HepG2 (cell line): ENCODE measurements around the gene TOGARAM1. TPM values are rescaled to one million over a fixed set of nuclear protein-coding genes. Genes with fewer than 3 reads are reported as not detected.

ENCODE experiments used
- ADNP ChIP-seq: sonication (generic); formaldehyde crosslinking; IDR thresholded peaks from 2 replicates; pipeline ENCODE4 v1.4.0; 2020; ENCODE audit warnings: missing genetic modification reagents
- CREM ChIP-seq, 2 experiments: sonication (generic) in 1 of 2; formaldehyde crosslinking in 1 of 2; IDR thresholded peaks; 2 replicates each; pipeline versions ENCODE4 v1.4.0 to v1.6.1; 2016 to 2020; ENCODE audit warnings: antibody characterized with exemption in 1 of 2, mild to moderate bottlenecking in 1 of 2, missing genetic modification reagents in 1 of 2
- EHMT2 ChIP-seq: fragments of 200-600 bp; sonication (generic); IDR thresholded peaks from 2 replicates; pipeline ENCODE4 v1.7.0; 2017; ENCODE audit warnings: antibody characterized with exemption, low read depth, low read length, borderline replicate concordance
- FOSL1 ChIP-seq: sonication (generic); formaldehyde crosslinking; IDR thresholded peaks from 2 replicates; pipeline ENCODE4 v1.9.0; 2021; ENCODE audit warnings: missing genetic modification reagents, borderline replicate concordance
- HDAC1 ChIP-seq: sonication (generic); formaldehyde crosslinking; IDR thresholded peaks from 2 replicates; pipeline ENCODE4 v1.5.1; 2020; ENCODE audit warnings: mild to moderate bottlenecking, missing genetic modification reagents
- HMG20B ChIP-seq: conservative IDR thresholded peaks from 2 replicates; pipeline ENCODE4 v1.6.1; 2016; ENCODE audit warnings: missing genetic modification reagents, missing compliant biosample characterization
- HNRNPL ChIP-seq: fragments of 200-400 bp; formaldehyde crosslinking; IDR thresholded peaks from 2 replicates; pipeline ENCODE4 v1.6.1; 2017; ENCODE audit warnings: mild to moderate bottlenecking, low read depth, low read length
- JARID2 ChIP-seq: sonication (generic); formaldehyde crosslinking; IDR thresholded peaks from 2 replicates; pipeline ENCODE4 v1.8.1; 2023; ENCODE audit warnings: missing genetic modification reagents, inconsistent platforms; ENCODE audit not compliant: insufficient replicate concordance
- JUN ChIP-seq: sonication (generic); formaldehyde crosslinking; IDR thresholded peaks from 2 replicates; pipeline ENCODE4 v1.4.0; 2020; ENCODE audit warnings: mild to moderate bottlenecking, missing genetic modification reagents
- NPAS2 ChIP-seq: sonication (generic); formaldehyde crosslinking; IDR thresholded peaks from 2 replicates; pipeline ENCODE4 v1.8.0; 2022; ENCODE audit warnings: mild to moderate bottlenecking, missing genetic modification reagents, borderline replicate concordance
- NR2F6 ChIP-seq, 2 experiments: IDR thresholded peaks; 2 replicates each; pipeline ENCODE4 v1.6.1; 2016; ENCODE audit warnings: antibody characterized with exemption in 1 of 2, mild to moderate bottlenecking in 1 of 2
- SALL1 ChIP-seq: sonication (generic); formaldehyde crosslinking; IDR thresholded peaks from 2 replicates; pipeline ENCODE4 v1.8.0; 2022; ENCODE audit warnings: mild to moderate bottlenecking, missing genetic modification reagents
- SMARCE1 ChIP-seq: fragments of 450-650 bp; IDR thresholded peaks from 2 replicates; pipeline ENCODE4 v1.6.1; 2017; ENCODE audit warnings: borderline replicate concordance
- WIZ ChIP-seq: sonication (generic); formaldehyde crosslinking; IDR thresholded peaks from 2 replicates; pipeline ENCODE4 v1.5.1; 2020; ENCODE audit warnings: mild to moderate bottlenecking, missing genetic modification reagents
- ZBTB8A ChIP-seq: sonication (generic); formaldehyde crosslinking; IDR thresholded peaks from 2 replicates; pipeline ENCODE4 v1.4.0; 2020; ENCODE audit warnings: mild to moderate bottlenecking, low read depth, missing genetic modification reagents, borderline replicate concordance
- ZNF282 ChIP-seq: fragments of 450-650 bp; IDR thresholded peaks from 2 replicates; pipeline ENCODE4 v1.6.1; 2018; ENCODE audit not compliant: partially characterized antibody
- ZNF460 ChIP-seq: sonication (generic); formaldehyde crosslinking; IDR thresholded peaks from 2 replicates; pipeline ENCODE4 v1.5.1; 2020; ENCODE audit warnings: missing genetic modification reagents, mild to moderate bottlenecking, borderline replicate concordance
- ZNF546 ChIP-seq: sonication (generic); formaldehyde crosslinking; conservative IDR thresholded peaks from 2 replicates; pipeline ENCODE4 v1.8.1; 2023; ENCODE audit warnings: mild to moderate bottlenecking, missing genetic modification reagents
- ZNF572 ChIP-seq: sonication (generic); formaldehyde crosslinking; IDR thresholded peaks from 2 replicates; pipeline ENCODE4 v1.5.1; 2020; ENCODE audit warnings: mild to moderate bottlenecking, missing genetic modification reagents
- ZNF768 ChIP-seq: sonication (generic); formaldehyde crosslinking; IDR thresholded peaks from 2 replicates; pipeline ENCODE4 v1.4.0; 2020; ENCODE audit warnings: missing genetic modification reagents
- ZNF879 ChIP-seq: sonication (generic); formaldehyde crosslinking; IDR thresholded peaks from 2 replicates; pipeline ENCODE4 v1.8.1; 2023; ENCODE audit warnings: missing genetic modification reagents
- polyA plus RNA-seq, 8 experiments: library from polyadenylated mRNA; depleted of rRNA in 3 of 8; stranded (reverse) in 7 of 8; unstranded in 1 of 8; fragments of >200 nt; fragmentation: Illumina TruSeq in 4 of 8; extraction: Trizol in 4 of 8; gene quantifications; 2 replicates each; pipeline versions ENCODE4 v1.2.1 to v1.2.3, GENCODE V29; 2011 to 2016; ENCODE audit warnings: low read depth in 4 of 8, missing spikeins in 1 of 8, mixed read lengths in 1 of 8; ENCODE audit not compliant: insufficient read depth in 1 of 8
- total RNA-seq, 5 experiments: library from RNA; depleted of rRNA; stranded (reverse); fragments of >200 nt; fragmentation: Illumina TruSeq; extraction: Trizol; gene quantifications; 2 replicates each; pipeline ENCODE4 v1.2.3, GENCODE V29; 2016; ENCODE audit warnings: low read depth in 1 of 5
- TF ChIP-seq, protein P1 (sequence below): sonication (generic); formaldehyde crosslinking; IDR thresholded peaks from 2 replicates; pipeline ENCODE4 v1.5.1; 2020; ENCODE audit warnings: mild to moderate bottlenecking, missing genetic modification reagents, borderline replicate concordance
- TF ChIP-seq, protein P2 (sequence below): sonication (generic); IDR thresholded peaks from 2 replicates; pipeline ENCODE4 v1.6.1; 2016; ENCODE audit warnings: low read depth, borderline replicate concordance
- TF ChIP-seq, protein P3 (sequence below): sonication (generic); formaldehyde crosslinking; conservative IDR thresholded peaks from 2 replicates; pipeline ENCODE4 v1.8.1; 2023; ENCODE audit warnings: missing genetic modification reagents

The TOGARAM1 gene
- total and polyA plus RNA-seq, 2 of the 13 experiments (the other 11 are each of a cell fraction or from before 2014, with no cell fraction given) = 5.6 to 9.8 TPM

DNA sequence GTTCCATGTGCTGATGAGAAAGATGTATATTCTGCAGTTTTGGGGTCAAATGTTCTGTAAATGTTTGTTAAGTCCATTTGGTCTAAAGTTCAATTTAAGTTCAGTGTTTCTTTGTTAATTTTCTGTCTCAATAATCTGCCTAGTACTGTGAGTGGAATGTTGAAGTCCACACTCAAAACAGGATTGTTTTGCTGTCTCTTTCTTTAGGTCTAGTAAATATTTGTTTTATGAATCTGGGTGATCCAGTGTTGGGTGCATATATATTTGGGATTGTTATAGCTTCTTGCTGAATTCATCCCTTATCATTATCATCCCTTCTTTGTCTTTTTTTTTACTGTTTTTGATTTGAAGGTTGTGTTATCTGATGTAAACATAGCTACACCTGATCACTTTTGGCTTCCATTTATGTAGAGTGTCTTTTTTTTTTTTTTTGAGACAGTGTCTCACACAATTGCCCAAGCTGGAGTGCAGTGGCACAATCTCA, 95.9 kb downstream of the TOGARAM1 start (continued):
- TF ChIP-seq, protein P1, sequence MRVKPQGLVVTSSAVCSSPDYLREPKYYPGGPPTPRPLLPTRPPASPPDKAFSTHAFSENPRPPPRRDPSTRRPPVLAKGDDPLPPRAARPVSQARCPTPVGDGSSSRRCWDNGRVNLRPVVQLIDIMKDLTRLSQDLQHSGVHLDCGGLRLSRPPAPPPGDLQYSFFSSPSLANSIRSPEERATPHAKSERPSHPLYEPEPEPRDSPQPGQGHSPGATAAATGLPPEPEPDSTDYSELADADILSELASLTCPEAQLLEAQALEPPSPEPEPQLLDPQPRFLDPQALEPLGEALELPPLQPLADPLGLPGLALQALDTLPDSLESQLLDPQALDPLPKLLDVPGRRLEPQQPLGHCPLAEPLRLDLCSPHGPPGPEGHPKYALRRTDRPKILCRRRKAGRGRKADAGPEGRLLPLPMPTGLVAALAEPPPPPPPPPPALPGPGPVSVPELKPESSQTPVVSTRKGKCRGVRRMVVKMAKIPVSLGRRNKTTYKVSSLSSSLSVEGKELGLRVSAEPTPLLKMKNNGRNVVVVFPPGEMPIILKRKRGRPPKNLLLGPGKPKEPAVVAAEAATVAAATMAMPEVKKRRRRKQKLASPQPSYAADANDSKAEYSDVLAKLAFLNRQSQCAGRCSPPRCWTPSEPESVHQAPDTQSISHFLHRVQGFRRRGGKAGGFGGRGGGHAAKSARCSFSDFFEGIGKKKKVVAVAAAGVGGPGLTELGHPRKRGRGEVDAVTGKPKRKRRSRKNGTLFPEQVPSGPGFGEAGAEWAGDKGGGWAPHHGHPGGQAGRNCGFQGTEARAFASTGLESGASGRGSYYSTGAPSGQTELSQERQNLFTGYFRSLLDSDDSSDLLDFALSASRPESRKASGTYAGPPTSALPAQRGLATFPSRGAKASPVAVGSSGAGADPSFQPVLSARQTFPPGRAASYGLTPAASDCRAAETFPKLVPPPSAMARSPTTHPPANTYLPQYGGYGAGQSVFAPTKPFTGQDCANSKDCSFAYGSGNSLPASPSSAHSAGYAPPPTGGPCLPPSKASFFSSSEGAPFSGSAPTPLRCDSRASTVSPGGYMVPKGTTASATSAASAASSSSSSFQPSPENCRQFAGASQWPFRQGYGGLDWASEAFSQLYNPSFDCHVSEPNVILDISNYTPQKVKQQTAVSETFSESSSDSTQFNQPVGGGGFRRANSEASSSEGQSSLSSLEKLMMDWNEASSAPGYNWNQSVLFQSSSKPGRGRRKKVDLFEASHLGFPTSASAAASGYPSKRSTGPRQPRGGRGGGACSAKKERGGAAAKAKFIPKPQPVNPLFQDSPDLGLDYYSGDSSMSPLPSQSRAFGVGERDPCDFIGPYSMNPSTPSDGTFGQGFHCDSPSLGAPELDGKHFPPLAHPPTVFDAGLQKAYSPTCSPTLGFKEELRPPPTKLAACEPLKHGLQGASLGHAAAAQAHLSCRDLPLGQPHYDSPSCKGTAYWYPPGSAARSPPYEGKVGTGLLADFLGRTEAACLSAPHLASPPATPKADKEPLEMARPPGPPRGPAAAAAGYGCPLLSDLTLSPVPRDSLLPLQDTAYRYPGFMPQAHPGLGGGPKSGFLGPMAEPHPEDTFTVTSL (CRISPR knock-in tag) = peak; percentile 85; the same call in 1 of the 2 replicates
- TF ChIP-seq HDAC1 = peak; percentile 69
- TF ChIP-seq HNRNPL = no peak
- no peak for TF ChIP-seq FOSL1 (CRISPR knock-in tag)
- 0 out of 2 replicates have a peak, but pooled peaks have one; percentile 23 for TF ChIP-seq CREM (IDR thresholded peaks at IDR 0.05)
- no peak for TF ChIP-seq CREM (CRISPR knock-in tag; IDR thresholded peaks at IDR 0.05)
- TF ChIP-seq WIZ = no peak
- TF ChIP-seq NPAS2 (CRISPR knock-in tag) = no peak
- no peak for TF ChIP-seq ZNF768
- peak; percentile 29; the same call in 1 of the 2 replicates for TF ChIP-seq EHMT2
- no peak for TF ChIP-seq ZNF546 (CRISPR knock-in tag)
- no peak for TF ChIP-seq SMARCE1
- peak; percentile 87 for TF ChIP-seq NR2F6 (IDR thresholded peaks at IDR 0.05)
- peak; percentile 91 for TF ChIP-seq NR2F6 (CRISPR knock-in tag; IDR thresholded peaks at IDR 0.05)
- TF ChIP-seq ZNF572 (CRISPR knock-in tag) = no peak
- TF ChIP-seq JARID2 (CRISPR knock-in tag) = no peak
- TF ChIP-seq SALL1 = 0 out of 2 replicates have a peak, but pooled peaks have one; percentile 32
- peak; percentile 81 for TF ChIP-seq HMG20B (CRISPR knock-in tag)
- TF ChIP-seq JUN (CRISPR knock-in tag) = no peak
- TF ChIP-seq ZBTB8A = no peak
- no peak for TF ChIP-seq ADNP (CRISPR knock-in tag)
- TF ChIP-seq ZNF282 = no peak
- TF ChIP-seq ZNF460 (CRISPR knock-in tag) = no peak
- TF ChIP-seq, protein P2, sequence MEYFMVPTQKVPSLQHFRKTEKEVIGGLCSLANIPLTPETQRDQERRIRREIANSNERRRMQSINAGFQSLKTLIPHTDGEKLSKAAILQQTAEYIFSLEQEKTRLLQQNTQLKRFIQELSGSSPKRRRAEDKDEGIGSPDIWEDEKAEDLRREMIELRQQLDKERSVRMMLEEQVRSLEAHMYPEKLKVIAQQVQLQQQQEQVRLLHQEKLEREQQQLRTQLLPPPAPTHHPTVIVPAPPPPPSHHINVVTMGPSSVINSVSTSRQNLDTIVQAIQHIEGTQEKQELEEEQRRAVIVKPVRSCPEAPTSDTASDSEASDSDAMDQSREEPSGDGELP = peak; percentile 20; the same call in 1 of the 2 replicates
- TF ChIP-seq, protein P3, sequence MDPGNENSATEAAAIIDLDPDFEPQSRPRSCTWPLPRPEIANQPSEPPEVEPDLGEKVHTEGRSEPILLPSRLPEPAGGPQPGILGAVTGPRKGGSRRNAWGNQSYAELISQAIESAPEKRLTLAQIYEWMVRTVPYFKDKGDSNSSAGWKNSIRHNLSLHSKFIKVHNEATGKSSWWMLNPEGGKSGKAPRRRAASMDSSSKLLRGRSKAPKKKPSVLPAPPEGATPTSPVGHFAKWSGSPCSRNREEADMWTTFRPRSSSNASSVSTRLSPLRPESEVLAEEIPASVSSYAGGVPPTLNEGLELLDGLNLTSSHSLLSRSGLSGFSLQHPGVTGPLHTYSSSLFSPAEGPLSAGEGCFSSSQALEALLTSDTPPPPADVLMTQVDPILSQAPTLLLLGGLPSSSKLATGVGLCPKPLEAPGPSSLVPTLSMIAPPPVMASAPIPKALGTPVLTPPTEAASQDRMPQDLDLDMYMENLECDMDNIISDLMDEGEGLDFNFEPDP (CRISPR knock-in tag) = no peak
- no peak for TF ChIP-seq ZNF879
